Measurements from ENCODE around the gene CPHXL2. TPM values are rescaled to one million over a fixed set of nuclear protein-coding genes. Genes with fewer than 3 reads are reported as not detected.

The CPHXL2 gene
- total RNA-seq, 2 donors from 2014 or later = not detected

DNA sequence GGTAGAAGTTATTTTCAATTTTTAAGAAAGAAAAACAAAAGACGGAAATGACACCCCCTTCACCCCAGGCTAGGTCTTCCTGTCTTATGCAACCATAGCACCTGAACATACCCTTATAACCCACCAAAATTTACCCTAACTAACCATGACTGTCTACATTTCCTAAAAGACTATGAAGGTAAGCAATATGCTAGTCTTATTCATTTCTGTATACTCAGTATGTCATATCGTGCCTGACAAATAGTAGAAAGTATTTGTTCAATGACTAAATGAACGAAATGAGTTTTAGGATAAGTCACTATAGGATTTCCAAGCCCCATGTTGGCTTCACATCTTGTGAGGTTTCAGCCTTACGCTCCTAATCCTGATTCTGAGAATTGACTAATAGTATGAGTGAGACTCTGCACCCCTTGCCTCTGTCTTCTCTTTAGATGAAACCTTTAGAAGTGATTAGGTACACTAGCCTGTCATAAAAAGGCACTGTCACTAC lies 60.2 kb downstream of the CPHXL2 start:
- no peak overlapping the region for H3K27ac ChIP-seq
- H3K27me3 ChIP-seq = no peaks in the 10 kb centered on the region
- peaks cover 7% of the 10 kb centered on the region for H3K4me1 ChIP-seq
- DNase-seq = no peak
- intact Hi-C loops (cut with DNase I) = no loop called here
- no peaks in the 10 kb centered on the region for H3K9me3 ChIP-seq
- H3K4me3 ChIP-seq = no peak overlapping the region
- H3K9ac ChIP-seq (ENCODE audit: low read depth in 2 of 2, low read length in 2 of 2) = no peak overlapping the region
- TF ChIP-seq, protein P1, sequence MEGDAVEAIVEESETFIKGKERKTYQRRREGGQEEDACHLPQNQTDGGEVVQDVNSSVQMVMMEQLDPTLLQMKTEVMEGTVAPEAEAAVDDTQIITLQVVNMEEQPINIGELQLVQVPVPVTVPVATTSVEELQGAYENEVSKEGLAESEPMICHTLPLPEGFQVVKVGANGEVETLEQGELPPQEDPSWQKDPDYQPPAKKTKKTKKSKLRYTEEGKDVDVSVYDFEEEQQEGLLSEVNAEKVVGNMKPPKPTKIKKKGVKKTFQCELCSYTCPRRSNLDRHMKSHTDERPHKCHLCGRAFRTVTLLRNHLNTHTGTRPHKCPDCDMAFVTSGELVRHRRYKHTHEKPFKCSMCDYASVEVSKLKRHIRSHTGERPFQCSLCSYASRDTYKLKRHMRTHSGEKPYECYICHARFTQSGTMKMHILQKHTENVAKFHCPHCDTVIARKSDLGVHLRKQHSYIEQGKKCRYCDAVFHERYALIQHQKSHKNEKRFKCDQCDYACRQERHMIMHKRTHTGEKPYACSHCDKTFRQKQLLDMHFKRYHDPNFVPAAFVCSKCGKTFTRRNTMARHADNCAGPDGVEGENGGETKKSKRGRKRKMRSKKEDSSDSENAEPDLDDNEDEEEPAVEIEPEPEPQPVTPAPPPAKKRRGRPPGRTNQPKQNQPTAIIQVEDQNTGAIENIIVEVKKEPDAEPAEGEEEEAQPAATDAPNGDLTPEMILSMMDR (IDR thresholded peaks at IDR 0.05) = no peak
- H3K36me3 ChIP-seq = peaks cover 5% of the 10 kb centered on the region

DNA sequence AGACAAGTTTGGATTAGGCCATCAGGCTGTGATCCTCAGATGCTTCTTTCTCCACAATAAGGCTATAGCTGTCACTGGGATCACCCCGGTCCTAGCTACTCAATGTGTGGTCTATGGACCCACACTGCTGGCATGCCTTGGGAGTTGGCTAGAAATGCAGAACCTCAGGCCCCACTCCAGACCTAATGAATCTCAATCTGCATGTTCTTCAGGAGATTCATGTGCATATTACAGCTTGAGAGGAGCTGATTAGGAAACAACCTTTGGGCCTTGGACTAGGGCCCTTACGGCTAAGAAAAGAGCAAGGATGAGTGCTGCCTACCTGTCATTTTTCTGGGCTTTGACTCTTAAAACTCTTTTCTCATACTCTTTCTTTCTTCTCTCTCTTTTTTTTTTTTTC lies 61.2 kb downstream of the CPHXL2 start:
- no peaks in the 10 kb centered on the region for H3K4me1 ChIP-seq
- DNase-seq = no peak
- no peak overlapping the region for H3K27ac ChIP-seq
- no peak overlapping the region for H3K9ac ChIP-seq (ENCODE audit: low read depth in 2 of 2, low read length in 2 of 2)
- no peaks in the 10 kb centered on the region for H3K27me3 ChIP-seq
- intact Hi-C loops (cut with DNase I) = no loop called here
- no peaks in the 10 kb centered on the region for H3K9me3 ChIP-seq
- no peak overlapping the region for H3K4me3 ChIP-seq
- peaks cover 5% of the 10 kb centered on the region for H3K36me3 ChIP-seq
- TF ChIP-seq, protein P1 (IDR thresholded peaks at IDR 0.05) = no peak

DNA sequence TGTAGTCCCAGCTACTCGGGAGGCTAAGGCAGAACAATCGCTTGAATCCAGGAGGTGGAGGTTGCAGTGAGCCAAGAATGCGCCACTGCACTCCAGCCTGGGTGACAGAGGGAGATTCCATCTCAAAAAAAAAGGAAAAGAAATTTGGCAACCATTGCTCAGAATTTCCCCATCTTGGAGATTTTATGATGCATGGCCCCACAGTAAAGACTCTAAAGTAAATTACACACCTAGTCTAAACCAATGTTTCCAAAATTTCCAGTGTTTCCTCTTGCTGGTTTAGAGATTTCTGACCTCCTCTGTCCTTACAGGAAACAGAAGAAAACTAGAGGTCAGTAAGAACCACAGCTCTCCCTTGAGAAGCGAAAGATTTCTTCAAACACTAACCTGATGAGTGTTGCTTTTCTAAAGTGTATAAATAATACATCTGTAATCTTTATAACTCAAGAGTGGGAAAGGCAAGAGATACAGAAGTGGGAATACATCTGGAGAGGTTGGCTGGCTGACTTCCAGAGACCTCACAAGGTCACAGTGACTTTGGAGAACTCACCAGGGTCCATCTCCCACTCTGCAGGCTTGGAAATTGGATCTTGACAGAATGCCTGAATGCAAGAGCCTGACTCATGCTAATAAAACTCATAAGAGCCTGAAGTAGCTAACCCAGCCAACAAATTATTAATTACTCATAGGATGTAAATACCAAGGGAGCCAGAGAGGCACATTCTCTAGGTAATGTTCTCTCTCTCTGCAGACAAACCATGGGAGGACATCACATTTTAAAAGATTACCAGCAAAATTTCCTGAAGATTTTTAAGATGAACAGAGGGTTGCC lies 62.5 kb downstream of the CPHXL2 start:
- TF ChIP-seq, protein P1 (IDR thresholded peaks at IDR 0.05) = no peak
- Histone ChIP-seq H3K27me3 (no peaks in the 10 kb centered on the region), H3K36me3 (peaks cover 5% of the 10 kb centered on the region), H3K9me3 (no peaks in the 10 kb centered on the region), H3K27ac (no peak overlapping the region), H3K4me1 (no peaks in the 10 kb centered on the region), H3K4me3 (no peak overlapping the region), H3K9ac (ENCODE audit: low read depth in 2 of 2, low read length in 2 of 2) (no peak overlapping the region)
- no peak for DNase-seq
- intact Hi-C loops (cut with DNase I) = no loop called here

Other genes with a start within 250 kb of the CPHXL2 start
- 10 to 100 TPM; 61.6 to 75.8 TPM for gene CFDP1, start 243.5 kb downstream of the CPHXL2 start, total RNA-seq
- 10 to 100 TPM; 39.7 to 50.9 TPM for gene TMEM170A, start 212.3 kb downstream of the CPHXL2 start, total RNA-seq
- gene CHST6, start 181.6 kb downstream of the CPHXL2 start, total RNA-seq = 1 to 10 TPM; 2.7 to 5.6 TPM
- gene CHST5, start 140.9 kb downstream of the CPHXL2 start, total RNA-seq = 100 to 1,000 TPM; 107 to 142 TPM
- 1 to 10 TPM; 4.7 to 6.3 TPM for gene TMEM231, start 120.8 kb downstream of the CPHXL2 start, total RNA-seq
- gene GABARAPL2, start 110.6 kb downstream of the CPHXL2 start, total RNA-seq = 100 to 1,000 TPM in 1 of 2 donors, 10 to 100 TPM in 1; 73.5 to 111 TPM
- gene ADAT1, start 53.7 kb downstream of the CPHXL2 start, total RNA-seq = 10 to 100 TPM; 33.0 to 38.8 TPM
- gene KARS1, start 29.3 kb downstream of the CPHXL2 start, total RNA-seq = 100 to 1,000 TPM; 102 to 151 TPM
- gene TERF2IP, start 29.2 kb downstream of the CPHXL2 start, total RNA-seq = 10 to 100 TPM; 27.1 to 37.0 TPM
- gene DUXB, start 24.5 kb upstream of the CPHXL2 start, total RNA-seq = not detected
- gene CPHXL, start 49.5 kb upstream of the CPHXL2 start, total RNA-seq = not detected

Data from colonic mucosa (tissue), 4 donors.